HK-2 (cell line): Measurements from ENCODE around the gene SPTBN1.
"Not testable (repeated sequence)": the region's sequence is repeated elsewhere in the genome, so short reads cannot be mapped to it uniquely, and the experiment has no call there.

Source experiments
- DNase-seq: peaks from one replicate; pipeline ENCODE4 v3.0.0-alpha.2; 2018; ENCODE audit not compliant: unreplicated experiment

Gene SPTBN1

DNA sequence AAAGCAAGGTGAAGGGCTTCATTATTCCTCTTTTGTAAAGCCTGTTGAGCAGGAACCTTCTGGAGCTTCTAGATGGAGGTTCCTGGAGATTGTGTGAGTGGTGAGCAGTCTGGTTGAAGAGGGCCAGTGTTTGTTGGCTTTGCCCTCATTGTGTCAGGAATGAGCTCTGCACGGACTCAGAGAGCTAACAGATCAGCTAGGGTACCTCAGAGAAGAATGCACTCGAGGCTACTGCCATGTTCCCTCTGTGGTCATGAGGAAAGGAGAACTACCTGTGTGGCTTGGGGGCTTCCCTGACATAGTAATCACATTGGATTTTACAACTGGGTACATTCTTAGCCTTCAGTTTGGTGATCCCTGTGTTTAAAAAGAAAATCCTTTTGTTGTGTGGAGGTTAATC, 46.6 kb downstream of the SPTBN1 start:
- no peak for DNase-seq

- no peak for DNase-seq
Observed at GRCh38 chr2:54503192-54503591, 47.1 kb downstream of the SPTBN1 start.

DNA sequence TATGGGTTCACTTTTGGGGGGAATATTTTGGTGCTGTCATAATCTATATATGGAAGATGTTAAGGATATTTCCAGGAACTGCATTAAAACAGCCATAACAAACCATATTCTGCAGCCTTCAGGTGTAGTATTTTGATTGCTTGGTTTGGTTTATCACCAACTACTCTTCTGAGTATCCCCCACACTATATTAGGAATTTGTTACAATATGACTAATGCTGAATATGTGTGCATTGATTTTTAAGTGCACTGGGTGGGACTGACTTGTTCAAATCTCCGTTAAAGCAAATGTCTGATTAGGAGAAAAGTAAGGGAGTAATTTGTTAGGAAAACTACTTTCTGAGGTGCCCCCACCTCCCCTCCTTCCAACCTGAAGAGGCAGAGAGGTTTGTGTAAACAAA, 47.7 kb downstream of the SPTBN1 start:
- DNase-seq = no peak

- no peak for DNase-seq
Observed at GRCh38 chr2:54504866-54505265, 48.7 kb downstream of the SPTBN1 start.

GRCh38 chr2:54508541-54508940, 52.4 kb downstream of the SPTBN1 start:
- no peak for DNase-seq

GRCh38 chr2:54509043-54509442, 52.9 kb downstream of the SPTBN1 start:
- not testable (repeated sequence) for DNase-seq

DNA sequence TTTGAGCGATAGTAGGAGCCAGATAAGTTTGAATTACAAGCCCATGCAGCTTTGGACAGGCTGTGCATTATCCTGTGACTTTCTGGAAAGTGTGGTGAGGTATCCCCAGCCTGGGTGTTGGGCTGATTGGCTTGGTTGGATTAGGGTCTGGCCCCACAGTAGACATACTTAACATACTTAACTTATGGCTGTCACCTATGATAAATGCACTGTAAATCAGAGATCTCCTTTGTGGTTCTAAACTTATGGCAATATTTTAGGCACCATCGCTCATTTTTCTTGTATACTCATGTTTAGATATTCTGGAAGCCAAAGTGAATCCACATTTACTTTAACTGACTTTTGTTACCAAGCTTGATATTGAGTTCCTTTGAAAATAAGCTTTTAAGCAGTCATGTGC, 54.8 kb downstream of the SPTBN1 start:
- DNase-seq = no peak

DNA sequence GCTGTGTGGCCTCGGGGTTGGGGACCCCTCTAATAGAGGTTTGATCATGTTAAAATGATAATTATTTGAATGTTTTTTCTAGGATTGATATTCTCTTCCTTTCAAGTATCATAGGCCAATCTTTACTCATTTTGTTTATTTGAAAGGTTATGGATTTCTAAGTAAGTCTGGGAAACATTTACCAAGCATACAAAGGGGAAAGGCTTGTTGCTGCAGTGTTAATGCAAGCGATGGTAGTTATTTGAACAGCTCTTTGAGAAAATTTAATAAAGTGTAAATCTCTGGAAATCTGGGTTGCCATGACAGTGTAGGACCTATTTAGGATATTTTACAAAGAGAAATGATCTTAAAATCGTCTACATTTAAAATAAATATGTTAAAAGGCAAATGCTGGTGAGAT, 56.1 kb downstream of the SPTBN1 start:
- no peak for DNase-seq

GRCh38 chr2:54512663-54513362, 56.7 kb downstream of the SPTBN1 start:
- DNase-seq = no peak

DNA sequence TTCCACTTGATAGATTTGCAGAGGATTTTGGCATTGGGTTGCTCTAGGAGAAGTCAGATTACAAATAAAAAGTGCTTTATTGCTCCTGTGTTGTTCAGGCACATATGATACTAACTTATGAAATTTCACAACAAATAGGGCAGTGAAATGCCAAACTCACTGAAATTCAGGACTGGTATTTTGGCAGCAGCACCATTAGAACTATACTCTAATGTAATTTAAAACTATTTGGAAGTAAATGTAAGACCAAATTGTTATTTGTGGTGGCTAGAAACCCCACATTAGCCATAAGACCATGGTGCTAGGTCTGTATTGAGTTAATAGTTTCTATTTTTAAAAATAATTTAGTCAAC, 57.2 kb downstream of the SPTBN1 start:
- no peak for DNase-seq

GRCh38 chr2:54514822-54515569, 58.9 kb downstream of the SPTBN1 start:
- DNase-seq = no peak

- DNase-seq = no peak
Observed at GRCh38 chr2:54516842-54517241, 60.7 kb downstream of the SPTBN1 start.

- not testable (repeated sequence) for DNase-seq
Observed at GRCh38 chr2:54518016-54518415, 61.9 kb downstream of the SPTBN1 start.

DNA sequence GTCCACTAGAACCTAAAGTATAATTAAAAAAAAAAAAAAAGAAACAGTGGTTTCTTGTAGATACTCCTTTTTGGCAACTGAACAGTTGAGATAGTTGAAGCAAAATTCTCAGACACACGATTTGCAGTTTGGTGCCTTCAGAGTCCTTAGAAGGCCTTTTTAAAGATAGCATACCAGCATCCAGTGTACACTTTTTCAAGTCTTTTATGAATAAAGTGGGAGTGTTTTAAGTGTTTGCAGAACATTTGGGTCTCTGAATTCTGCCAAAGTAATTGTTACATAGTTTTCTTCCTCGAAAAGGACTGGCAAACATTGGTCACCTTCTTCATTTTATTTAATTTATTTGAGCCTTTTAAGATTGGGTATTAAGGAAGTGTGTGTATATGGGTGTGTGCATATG, 62.3 kb downstream of the SPTBN1 start:
- no peak for DNase-seq

- no peak for DNase-seq
Observed at GRCh38 chr2:54519841-54520459, 63.8 kb downstream of the SPTBN1 start.

GRCh38 chr2:54520687-54521086, 64.6 kb downstream of the SPTBN1 start:
- peak; percentile 41 for DNase-seq

DNA sequence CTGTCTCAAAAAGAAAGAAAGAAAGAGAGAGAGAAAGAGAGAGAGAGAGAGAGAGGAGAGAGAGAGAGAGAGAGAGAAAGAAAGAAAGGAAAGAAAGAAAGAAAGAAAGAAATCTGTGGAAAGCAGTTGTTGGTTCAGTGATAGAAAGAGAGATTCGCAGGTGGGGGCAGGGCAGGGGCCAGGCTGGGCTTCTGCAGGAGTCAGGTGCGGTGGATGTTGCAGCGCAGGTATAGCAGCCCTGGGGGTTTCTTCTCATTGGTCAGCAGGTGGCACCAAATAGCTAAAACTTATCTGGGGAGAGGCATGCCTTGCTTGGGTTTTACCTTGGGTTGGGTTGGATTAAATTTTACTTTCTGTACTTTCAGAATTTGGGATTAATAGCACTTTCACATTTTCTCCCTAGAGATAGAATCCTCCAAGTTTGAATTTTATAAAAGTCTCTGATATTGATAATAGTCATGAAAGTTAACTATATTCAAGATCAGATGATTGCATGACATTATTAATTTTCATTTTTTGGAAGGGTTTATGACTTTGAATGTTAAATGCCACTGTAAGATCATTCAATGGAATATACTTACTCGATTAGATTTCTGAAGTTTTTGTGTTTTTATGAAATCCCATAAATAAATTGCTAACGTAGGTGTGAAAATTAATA, 66.6 kb downstream of the SPTBN1 start:
- peak; percentile 39 for DNase-seq

GRCh38 chr2:54523324-54523959, 67.3 kb downstream of the SPTBN1 start:
- no peak for DNase-seq

DNA sequence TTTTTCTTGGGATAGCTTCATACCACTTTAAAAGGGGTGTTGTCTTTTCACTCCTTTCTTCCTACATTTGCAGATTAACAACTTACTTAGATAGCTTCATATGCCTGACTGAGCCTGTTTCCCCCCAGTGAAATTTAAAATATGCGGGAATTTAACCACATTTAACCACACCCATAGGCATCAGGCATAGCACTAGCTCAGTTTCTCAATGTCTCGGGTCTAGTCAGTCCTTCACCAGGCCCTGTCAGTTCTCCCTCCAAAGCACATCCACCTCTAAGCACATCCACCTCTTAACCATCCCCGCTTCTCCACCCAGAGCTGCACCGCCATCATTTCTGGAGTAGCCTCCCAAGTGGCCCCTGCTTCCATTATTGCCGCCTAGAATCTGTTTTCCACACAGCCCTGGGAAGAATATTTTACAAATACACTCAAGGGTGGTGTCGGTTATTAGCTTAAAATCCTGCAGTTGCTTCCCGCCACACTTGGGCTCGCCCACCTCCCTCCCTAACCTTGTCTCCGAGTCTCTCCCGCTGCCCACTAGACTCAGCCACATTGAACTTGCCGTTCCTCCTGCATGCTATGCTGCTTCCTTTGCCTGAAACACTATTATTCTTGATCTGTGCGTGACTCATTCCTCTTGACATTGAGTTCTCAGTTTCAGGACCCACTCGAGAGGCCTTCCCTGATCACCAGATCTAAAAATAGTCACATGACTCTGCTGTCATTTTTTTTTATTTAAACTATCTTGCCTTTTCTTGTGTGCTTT, 68.3 kb downstream of the SPTBN1 start:
- DNase-seq = peak; percentile 57

DNA sequence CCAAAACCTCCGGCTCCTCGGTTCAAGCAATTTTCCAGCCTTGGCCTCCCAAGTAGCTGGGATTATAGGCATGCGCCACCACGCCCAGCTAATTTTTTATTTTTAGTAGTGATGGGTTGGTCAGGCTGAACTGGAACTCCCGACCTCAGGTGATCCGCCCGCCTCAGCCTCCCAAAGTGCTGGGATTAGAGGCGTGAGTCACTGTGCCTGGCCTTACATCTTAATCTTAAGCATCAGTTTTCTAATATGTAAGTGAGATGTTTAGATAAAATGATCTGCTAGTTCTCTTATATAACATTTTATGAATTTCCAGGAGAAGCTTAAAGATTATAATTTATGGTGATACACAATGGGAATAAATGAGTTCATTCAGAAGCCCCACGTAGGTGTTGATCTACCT, 69.2 kb downstream of the SPTBN1 start:
- DNase-seq = no peak

GRCh38 chr2:54526226-54526879, 70.2 kb downstream of the SPTBN1 start:
- DNase-seq = no peak
